Neuronal stem cell (in vitro differentiated cells): ENCODE measurements around the gene PRR27.

Experiments used
- DNase-seq: peaks from one replicate; pipeline ENCODE4 v3.0.0-alpha.2; 2013; ENCODE audit warnings: low spot score
- H2AFZ ChIP-seq: one replicate; pipeline ENCODE4 v1.6.1; 2013; ENCODE audit warnings: mild to moderate bottlenecking, low read length, inconsistent platforms
- H2AK5ac ChIP-seq: 2 replicates; pipeline ENCODE4 v1.6.1; 2013; ENCODE audit warnings: low read depth, mild to moderate bottlenecking, inconsistent platforms, low read length, moderate library complexity, mixed read lengths
- H2BK120ac ChIP-seq: 2 replicates; pipeline ENCODE4 v1.6.1; 2013; ENCODE audit warnings: low read depth, mild to moderate bottlenecking, inconsistent platforms, low read length, moderate library complexity, mixed read lengths
- H2BK12ac ChIP-seq: one replicate; pipeline ENCODE4 v1.6.1; 2013; ENCODE audit warnings: low read length, inconsistent platforms
- H2BK15ac ChIP-seq: 2 replicates; pipeline ENCODE4 v1.6.1; 2013; ENCODE audit warnings: mild to moderate bottlenecking, low read length, inconsistent platforms, mixed read lengths
- H2BK5ac ChIP-seq: one replicate; pipeline ENCODE4 v1.6.1; 2013; ENCODE audit warnings: inconsistent platforms, mild to moderate bottlenecking, low read length, moderate library complexity
- H3K14ac ChIP-seq: one replicate; pipeline ENCODE4 v1.6.1; 2013; ENCODE audit warnings: low read length, inconsistent platforms
- H3K18ac ChIP-seq: 2 replicates; pipeline ENCODE4 v1.6.1; 2013; ENCODE audit warnings: low read length, inconsistent platforms
- H3K23ac ChIP-seq: 2 replicates; pipeline ENCODE4 v1.6.1; 2013; ENCODE audit warnings: low read depth, mild to moderate bottlenecking, mixed read lengths, low read length, inconsistent platforms; ENCODE audit not compliant: poor library complexity
- H3K27ac ChIP-seq: replicated peaks from 3 replicates; pipeline ENCODE4 v1.5.1; 2013; ENCODE audit warnings: low read length, inconsistent platforms
- H3K27me3 ChIP-seq, 3 experiments: 2 replicates each; pipeline ENCODE4 v1.6.1; 2013; ENCODE audit warnings: low read length in 3 of 3, mild to moderate bottlenecking in 2 of 3, inconsistent platforms in 1 of 3, low read depth in 1 of 3, mixed read lengths in 1 of 3, moderate library complexity in 1 of 3; ENCODE audit not compliant: control insufficient read depth in 3 of 3, insufficient read depth in 3 of 3
- H3K36me3 ChIP-seq, 2 donors: replicated peaks in 1 of 2; 2 replicates each; pipeline ENCODE4 v1.6.1; 2013; ENCODE audit warnings: low read length in 2 of 2; ENCODE audit not compliant: control insufficient read depth in 2 of 2, insufficient read depth in 2 of 2
- H3K4ac ChIP-seq: 2 replicates; pipeline ENCODE4 v1.6.1; 2013; ENCODE audit warnings: inconsistent platforms, mild to moderate bottlenecking, low read length, moderate library complexity
- H3K4me1 ChIP-seq, 2 donors: 1 replicate in 1 of 2; 2 replicates in 1 of 2; pipeline ENCODE4 v1.6.1; 2013; ENCODE audit warnings: low read length in 2 of 2, low read depth in 1 of 2; ENCODE audit not compliant: control insufficient read depth in 2 of 2, insufficient read depth in 1 of 2
- H3K4me2 ChIP-seq: one replicate; pipeline ENCODE4 v1.6.1; 2013; ENCODE audit warnings: mild to moderate bottlenecking, low read length, inconsistent platforms; ENCODE audit not compliant: insufficient read depth, poor library complexity, severe bottlenecking
- H3K4me3 ChIP-seq, 2 donors: 2 replicates each; pipeline ENCODE4 v1.5.1; 2013; ENCODE audit warnings: low read length in 2 of 2, mild to moderate bottlenecking in 2 of 2, inconsistent platforms in 1 of 2, moderate library complexity in 1 of 2
- H3K79me1 ChIP-seq: one replicate; pipeline ENCODE4 v1.6.1; 2013; ENCODE audit warnings: low read depth, mild to moderate bottlenecking, inconsistent platforms, low read length, moderate library complexity
- H3K9ac ChIP-seq: one replicate; pipeline ENCODE4 v1.6.1; 2013; ENCODE audit warnings: mild to moderate bottlenecking, low read depth, low read length, inconsistent platforms; ENCODE audit not compliant: poor library complexity
- H3K9me3 ChIP-seq, 2 donors: replicated peaks in 1 of 2; 2 replicates each; pipeline versions ENCODE3 to v1.6.1; 2013; ENCODE audit warnings: low read length in 2 of 2, mild to moderate bottlenecking in 2 of 2, inconsistent platforms in 1 of 2, low read depth in 1 of 2, mixed read lengths in 1 of 2, moderate library complexity in 1 of 2; ENCODE audit not compliant: control insufficient read depth in 2 of 2, insufficient read depth in 1 of 2
- H4K8ac ChIP-seq: one replicate; pipeline ENCODE4 v1.6.1; 2013; ENCODE audit warnings: low read depth, mild to moderate bottlenecking, inconsistent platforms, low read length, moderate library complexity
- H4K91ac ChIP-seq: one replicate; pipeline ENCODE4 v1.6.1; 2013; ENCODE audit warnings: low read length, low read depth, mild to moderate bottlenecking, inconsistent platforms; ENCODE audit not compliant: poor library complexity
- WGBS, 2 donors: extraction: QIAGEN DNeasy Blood & Tissue Kit; methylation state at CpG; one replicate each; pipeline ENCODE4 v1.1.7; 2013; ENCODE audit warnings: missing lambda C conversion rate in 2 of 2, mixed read lengths in 1 of 2; ENCODE audit not compliant: insufficient read length in 2 of 2, insufficient replicate concordance in 1 of 2; ENCODE audit errors: extremely low coverage in 2 of 2; 5-methylcytosine and 5-hydroxymethylcytosine counted together

The PRR27 gene

GRCh38 chr4:70183940-70184246 is 29.9 kb downstream of the PRR27 start:
- Histone ChIP-seq H4K8ac (no peak overlapping the region), H3K14ac (no peak overlapping the region), H3K9ac (no peak overlapping the region), H3K4me2 (no peak overlapping the region), H2BK12ac (no peak overlapping the region), H3K23ac (no peak overlapping the region), H2AFZ (no peak overlapping the region), H2BK15ac (no peak overlapping the region), H3K79me1 (no peaks in the 10 kb centered on the region), H3K36me3 (no peaks in the 10 kb centered on the region), H3K27ac (no peak overlapping the region), H2BK5ac (no peak overlapping the region), H3K4ac (no peak overlapping the region), H3K18ac (no peak overlapping the region), H3K4me1 (no peaks in the 10 kb centered on the region), H3K27me3 (no peaks in the 10 kb centered on the region), H2AK5ac (no peak overlapping the region), H3K9me3 (no peaks in the 10 kb centered on the region), H2BK120ac (no peak overlapping the region), H4K91ac (no peak overlapping the region), H3K4me3 (no peak overlapping the region)
- DNase-seq = no peak
- WGBS, 2 donors = no CpG with 5 or more reads among the region's 1 CpG

GRCh38 chr4:70187216-70187615 is 33.2 kb downstream of the PRR27 start:
- Histone ChIP-seq H3K4me1 (no peaks in the 10 kb centered on the region), H3K4me3 (no peak overlapping the region), H3K9me3 (no peaks in the 10 kb centered on the region), H2BK5ac (no peak overlapping the region), H2BK15ac (no peak overlapping the region), H3K27me3 (no peaks in the 10 kb centered on the region), H3K79me1 (no peaks in the 10 kb centered on the region), H4K91ac (no peak overlapping the region), H3K14ac (no peak overlapping the region), H3K9ac (no peak overlapping the region), H3K18ac (no peak overlapping the region), H2BK120ac (no peak overlapping the region), H2BK12ac (no peak overlapping the region), H3K36me3 (no peaks in the 10 kb centered on the region), H2AK5ac (no peak overlapping the region), H3K27ac (no peak overlapping the region), H2AFZ (no peak overlapping the region), H3K23ac (no peak overlapping the region), H4K8ac (no peak overlapping the region), H3K4ac (no peak overlapping the region), H3K4me2 (no peak overlapping the region)
- DNase-seq = no peak
- no CpG with 5 or more reads among the region's 1 CpG for WGBS, 2 donors

GRCh38 chr4:70190579-70190978 is 36.5 kb downstream of the PRR27 start:
- no peaks in the 10 kb centered on the region for H3K36me3 ChIP-seq
- H3K4me1 ChIP-seq = no peaks in the 10 kb centered on the region
- no CpG with 5 or more reads among the region's 1 CpG for WGBS, 2 donors
- H3K18ac ChIP-seq = no peak overlapping the region
- no peak overlapping the region for H3K4ac ChIP-seq
- no peaks in the 10 kb centered on the region for H3K27me3 ChIP-seq
- no peaks in the 10 kb centered on the region for H3K9me3 ChIP-seq
- H2BK12ac ChIP-seq = no peak overlapping the region
- DNase-seq = no peak
- no peak overlapping the region for H3K4me2 ChIP-seq
- no peak overlapping the region for H2BK15ac ChIP-seq
- H3K9ac ChIP-seq = no peak overlapping the region
- H2BK120ac ChIP-seq = no peak overlapping the region
- no peak overlapping the region for H4K8ac ChIP-seq
- H3K27ac ChIP-seq = no peak overlapping the region
- no peak overlapping the region for H3K23ac ChIP-seq
- H2AFZ ChIP-seq = no peak overlapping the region
- H3K79me1 ChIP-seq = no peaks in the 10 kb centered on the region
- H3K14ac ChIP-seq = no peak overlapping the region
- no peak overlapping the region for H3K4me3 ChIP-seq
- H2AK5ac ChIP-seq = no peak overlapping the region
- H2BK5ac ChIP-seq = no peak overlapping the region
- no peak overlapping the region for H4K91ac ChIP-seq

- H3K9me3 ChIP-seq = no peaks in the 10 kb centered on the region
- no peak overlapping the region for H3K4me3 ChIP-seq
- no peak overlapping the region for H3K23ac ChIP-seq
- no peak overlapping the region for H3K14ac ChIP-seq
- DNase-seq = no peak
- no peak overlapping the region for H2AFZ ChIP-seq
- no peak overlapping the region for H3K4ac ChIP-seq
- no peaks in the 10 kb centered on the region for H3K4me1 ChIP-seq
- no peak overlapping the region for H3K18ac ChIP-seq
- no peak overlapping the region for H4K8ac ChIP-seq
- no peak overlapping the region for H2BK12ac ChIP-seq
- no peak overlapping the region for H4K91ac ChIP-seq
- no peak overlapping the region for H2BK15ac ChIP-seq
- H3K27me3 ChIP-seq = no peaks in the 10 kb centered on the region
- H3K36me3 ChIP-seq = no peaks in the 10 kb centered on the region
- H2BK5ac ChIP-seq = no peak overlapping the region
- no peak overlapping the region for H2AK5ac ChIP-seq
- WGBS, 2 donors = no CpG with 5 or more reads among the region's 1 CpG
- no peak overlapping the region for H3K27ac ChIP-seq
- H3K4me2 ChIP-seq = no peak overlapping the region
- H3K79me1 ChIP-seq = no peaks in the 10 kb centered on the region
- no peak overlapping the region for H2BK120ac ChIP-seq
- H3K9ac ChIP-seq = no peak overlapping the region
Observed at GRCh38 chr4:70191647-70192046, 37.6 kb downstream of the PRR27 start.
